Brain pericyte (primary cell): ENCODE measurements around the gene GPR26.

Source experiments
- DNase-seq: peaks from one replicate; pipeline ENCODE4 v3.0.0-alpha.2; 2012; ENCODE audit warnings: low read depth, low spot score

The GPR26 gene

DNA sequence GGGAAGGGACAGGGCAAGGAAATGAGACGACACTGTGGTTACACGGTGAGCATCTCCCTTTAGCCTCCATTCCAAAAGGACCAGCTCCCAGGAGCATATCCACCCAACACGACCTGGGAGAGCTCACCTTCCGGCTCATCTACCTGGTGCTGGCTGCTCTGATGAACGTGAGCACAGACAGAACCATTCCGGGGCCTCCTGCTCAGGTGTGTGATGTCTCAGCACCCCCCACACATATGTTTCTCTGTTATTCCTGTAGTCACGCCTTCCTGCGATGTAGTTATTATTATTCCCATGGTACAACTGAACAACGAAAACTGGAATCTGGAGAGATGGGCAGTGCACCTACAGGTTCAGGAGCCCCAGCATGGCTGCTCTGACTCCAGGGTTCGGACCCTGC, 20.5 kb upstream of the GPR26 start:
- DNase-seq, result no peak

- no peak for DNase-seq
Measured at GRCh38 chr10:123648595-123648994, 17.6 kb upstream of the GPR26 start.

- no peak for DNase-seq
Measured at GRCh38 chr10:123649676-123650075, 16.5 kb upstream of the GPR26 start.

DNA sequence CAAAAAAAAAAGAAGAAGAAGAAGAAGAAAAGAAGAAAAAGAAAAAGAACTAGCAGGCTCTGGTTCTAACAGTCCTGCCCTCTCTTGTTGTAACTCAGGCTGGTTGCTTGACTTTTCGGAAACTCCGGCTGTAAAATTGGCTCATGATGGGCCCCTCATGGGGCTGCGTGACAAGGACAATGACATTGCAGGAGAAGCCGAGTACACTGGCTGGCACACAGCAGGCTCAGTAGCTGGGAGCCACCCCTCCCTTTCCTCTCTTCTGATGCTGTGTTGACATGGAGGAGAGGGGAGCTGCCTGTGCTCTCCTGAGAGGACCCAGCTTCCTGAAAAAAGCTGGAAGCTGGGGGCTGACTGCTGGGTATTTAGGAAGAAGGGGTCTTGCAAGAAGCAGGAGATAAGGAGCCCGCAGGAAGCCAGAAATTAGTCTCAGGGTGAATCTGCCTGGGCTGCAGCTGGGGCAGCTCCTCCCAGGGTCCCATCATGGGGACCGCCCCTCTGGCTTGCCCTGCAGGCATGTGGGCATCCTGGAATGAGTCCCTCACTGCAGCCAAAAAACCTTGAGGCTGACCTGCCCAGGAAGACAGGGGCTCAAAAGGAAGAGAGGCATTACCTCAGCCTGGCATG, 14.6 kb upstream of the GPR26 start:
- no peak for DNase-seq

- no peak for DNase-seq
Measured at GRCh38 chr10:123655751-123656150, 10.4 kb upstream of the GPR26 start.

- no peak for DNase-seq
Measured at GRCh38 chr10:123663522-123663921, 2.6 kb upstream of the GPR26 start.

GRCh38 chr10:123665491-123666286, 466 bp upstream of the GPR26 start:
- DNase-seq, result no peak

DNA sequence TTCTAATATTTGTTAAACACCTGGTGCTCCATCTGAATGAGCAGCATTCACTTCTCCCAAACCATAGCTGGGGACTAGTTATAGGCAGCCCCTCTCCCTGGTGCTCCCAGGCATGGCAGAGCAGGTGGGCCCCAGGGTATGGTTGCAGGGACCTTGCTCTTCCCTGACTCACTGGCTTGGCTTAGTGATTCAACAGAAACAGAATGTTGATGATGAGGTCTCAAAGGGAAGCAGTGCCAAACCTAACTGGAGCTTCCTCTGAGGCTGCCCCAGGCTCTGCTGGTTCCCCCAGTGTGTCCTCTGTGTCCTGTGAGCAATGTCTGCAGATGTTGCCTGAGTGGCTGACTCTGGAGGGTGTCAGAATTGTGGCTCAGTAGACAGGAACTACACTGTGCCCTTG, 3.7 kb downstream of the GPR26 start:
- DNase-seq, result no peak

GRCh38 chr10:123673198-123673597, 7.0 kb downstream of the GPR26 start:
- DNase-seq, result no peak

GRCh38 chr10:123674741-123675140, 8.6 kb downstream of the GPR26 start:
- no peak for DNase-seq

DNA sequence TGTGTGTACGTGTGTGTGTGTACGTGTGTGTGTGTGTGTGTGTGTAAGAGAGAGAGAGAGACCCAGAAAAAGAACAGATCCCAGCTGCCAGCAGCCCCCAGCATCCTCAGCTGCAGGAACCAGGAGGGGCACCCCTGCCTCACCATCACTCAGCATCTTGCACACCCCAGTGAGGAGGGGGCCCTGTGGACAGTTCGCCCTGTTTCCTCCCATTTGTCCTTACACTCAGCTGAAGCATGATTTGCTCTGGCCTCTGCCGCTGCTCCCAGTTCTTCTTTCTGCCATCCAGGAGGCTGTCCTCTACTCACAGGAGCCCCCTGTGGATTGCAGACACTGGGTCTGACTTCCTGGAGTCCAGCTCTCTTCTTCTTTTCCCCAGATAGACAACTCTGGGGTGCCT, 9.7 kb downstream of the GPR26 start:
- no peak for DNase-seq

- DNase-seq, result no peak
Measured at GRCh38 chr10:123677556-123677955, 11.4 kb downstream of the GPR26 start.

- DNase-seq, result no peak
Measured at GRCh38 chr10:123678376-123678775, 12.2 kb downstream of the GPR26 start.

DNA sequence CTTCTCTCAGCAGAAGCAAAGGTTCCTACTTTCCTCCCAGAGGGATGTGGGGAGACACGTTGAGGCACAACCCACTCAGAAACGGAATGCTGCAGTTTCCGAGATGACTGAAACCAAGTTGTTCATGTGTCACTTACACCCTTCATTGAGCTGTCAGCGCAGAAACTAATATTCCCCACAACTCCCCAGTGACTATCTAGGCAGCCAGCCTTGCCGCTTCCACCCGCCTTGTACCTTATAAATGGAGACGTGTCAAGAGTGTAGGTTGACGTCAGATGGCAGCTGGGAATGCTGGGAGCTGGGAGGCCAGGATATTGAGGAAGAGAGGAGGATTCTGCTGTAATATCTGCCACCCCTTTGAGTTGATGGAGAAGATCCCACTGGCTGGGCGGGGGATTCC, 15.1 kb downstream of the GPR26 start:
- DNase-seq, result no peak

- DNase-seq, result no peak
Measured at GRCh38 chr10:123682477-123682876, 16.3 kb downstream of the GPR26 start.

- DNase-seq, result no peak
Measured at GRCh38 chr10:123683459-123683858, 17.3 kb downstream of the GPR26 start.

GRCh38 chr10:123683865-123684264, 17.7 kb downstream of the GPR26 start:
- no peak for DNase-seq

DNA sequence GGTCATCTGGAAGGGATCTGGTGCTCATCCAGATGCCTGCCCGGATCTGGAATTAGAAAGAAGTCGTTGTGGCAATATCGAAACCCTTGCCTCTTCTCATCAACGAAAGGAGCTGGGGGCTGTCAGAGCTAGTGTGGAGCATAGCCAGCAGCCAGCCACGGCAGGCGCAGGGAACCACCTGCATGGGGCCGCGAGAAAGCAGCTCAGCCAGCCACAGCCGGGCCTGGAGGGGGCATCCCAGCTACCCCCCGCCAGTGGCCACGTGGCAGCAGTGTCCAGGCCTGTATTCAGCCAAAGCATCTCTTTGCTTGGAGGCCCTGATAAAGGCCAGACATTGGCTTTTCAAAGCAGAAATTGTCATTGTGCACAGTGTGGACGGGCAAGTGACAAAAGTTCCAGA, 19.1 kb downstream of the GPR26 start:
- no peak for DNase-seq

DNA sequence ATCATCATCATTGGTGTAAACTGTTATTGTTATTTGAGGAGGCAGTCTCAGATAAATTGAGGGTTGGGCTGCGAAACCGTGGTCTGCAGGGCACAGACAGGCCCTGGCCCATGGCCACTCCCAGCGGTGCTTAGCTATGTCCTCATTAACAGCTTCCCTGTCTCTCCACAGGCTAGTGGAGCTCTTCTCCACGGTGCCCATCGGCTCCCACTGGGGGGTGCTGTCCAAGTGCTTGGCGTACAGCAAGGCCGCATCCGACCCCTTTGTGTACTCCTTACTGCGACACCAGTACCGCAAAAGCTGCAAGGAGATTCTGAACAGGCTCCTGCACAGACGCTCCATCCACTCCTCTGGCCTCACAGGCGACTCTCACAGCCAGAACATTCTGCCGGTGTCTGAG, 21.6 kb downstream of the GPR26 start:
- no peak for DNase-seq

DNA sequence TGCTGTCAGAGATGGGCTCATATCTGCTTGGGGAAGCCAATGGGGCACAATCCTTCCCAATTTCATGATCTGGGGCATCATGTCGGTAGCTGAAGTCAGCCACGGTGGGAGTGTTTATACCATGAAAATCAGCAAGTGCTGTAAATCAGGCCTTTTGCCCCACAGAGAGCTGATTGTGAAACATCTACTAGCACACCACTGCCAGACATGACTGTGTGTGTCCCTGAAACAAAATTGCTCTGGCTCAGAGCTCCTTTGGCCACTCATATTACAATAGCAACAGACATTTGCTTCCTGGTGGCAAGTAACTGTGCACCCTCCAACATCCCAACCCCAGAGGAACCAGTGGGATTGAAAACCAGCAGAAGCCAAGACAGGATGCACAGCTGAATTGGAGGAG, 23.7 kb downstream of the GPR26 start:
- DNase-seq, result no peak

GRCh38 chr10:123703195-123703790, 37.1 kb downstream of the GPR26 start:
- no peak for DNase-seq

- no peak for DNase-seq
Measured at GRCh38 chr10:123704076-123704475, 37.9 kb downstream of the GPR26 start.

DNA sequence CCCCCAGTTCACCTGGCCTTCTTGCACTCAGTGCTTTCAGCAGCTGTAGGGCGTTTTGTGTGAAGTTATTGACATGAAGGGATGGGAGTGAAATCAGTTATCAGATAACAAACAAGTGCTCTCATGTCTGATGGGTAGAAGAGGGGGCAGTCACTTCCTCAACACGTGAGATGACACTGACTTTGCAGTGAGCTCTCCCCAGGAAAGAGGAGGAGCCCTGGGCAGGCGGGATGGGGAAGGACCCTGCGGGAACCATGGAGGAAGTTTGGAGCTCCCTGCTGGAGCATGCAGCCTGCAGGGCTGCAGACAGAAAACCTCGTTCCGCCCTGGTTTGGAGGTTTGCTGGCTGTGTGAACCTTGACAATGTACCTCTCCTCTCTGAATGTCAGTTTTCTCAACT, 38.7 kb downstream of the GPR26 start:
- DNase-seq, result no peak
